GM18867 (cell line): ENCODE data around the gene TARBP2.

Experiments used
- ATAC-seq: cut with Tn5 transposase; IDR thresholded peaks from one replicate; pipeline ENCODE4 v1.9.1; 2021; ENCODE audit warnings: mild to moderate bottlenecking, moderate library complexity; ENCODE audit not compliant: unreplicated experiment

Gene TARBP2

DNA sequence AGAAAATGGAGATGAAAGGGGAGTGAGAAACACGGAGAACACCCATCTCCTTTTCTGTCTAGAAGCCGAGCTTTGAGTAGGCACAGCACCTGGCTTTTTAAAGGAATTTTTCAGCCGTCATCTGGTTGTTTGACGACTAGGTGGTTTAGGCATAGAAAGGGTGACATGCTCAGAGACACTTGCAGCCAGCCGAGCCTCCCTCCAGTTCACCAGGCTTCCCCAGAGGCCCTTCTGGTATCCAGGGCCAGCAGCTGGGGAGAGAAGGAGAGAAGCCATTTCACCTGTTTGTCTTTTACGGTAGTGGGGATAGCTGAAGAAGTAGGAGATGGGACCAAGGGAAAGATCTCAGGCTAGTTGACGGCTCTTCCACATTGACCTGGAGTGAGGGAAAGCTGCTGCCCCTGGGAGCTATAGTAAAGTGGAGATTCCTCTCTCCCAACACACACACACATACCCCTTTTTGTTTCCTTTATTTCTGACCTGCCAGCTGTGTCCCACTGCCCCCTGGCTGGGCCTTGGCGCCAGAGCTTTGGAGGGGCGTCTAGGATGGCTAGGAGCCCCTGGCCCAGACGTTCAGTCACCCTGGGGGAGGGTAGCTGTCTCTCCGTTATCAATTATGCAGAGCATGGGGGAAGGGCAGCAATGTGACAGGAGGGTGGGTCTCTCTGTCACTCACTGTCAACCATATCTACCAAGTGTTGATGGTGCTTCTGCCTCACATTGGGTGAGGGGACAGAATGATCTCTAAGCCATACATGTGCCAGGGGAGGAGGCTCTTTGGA, 7.3 kb upstream of the TARBP2 start:
- ATAC-seq = no peak

DNA sequence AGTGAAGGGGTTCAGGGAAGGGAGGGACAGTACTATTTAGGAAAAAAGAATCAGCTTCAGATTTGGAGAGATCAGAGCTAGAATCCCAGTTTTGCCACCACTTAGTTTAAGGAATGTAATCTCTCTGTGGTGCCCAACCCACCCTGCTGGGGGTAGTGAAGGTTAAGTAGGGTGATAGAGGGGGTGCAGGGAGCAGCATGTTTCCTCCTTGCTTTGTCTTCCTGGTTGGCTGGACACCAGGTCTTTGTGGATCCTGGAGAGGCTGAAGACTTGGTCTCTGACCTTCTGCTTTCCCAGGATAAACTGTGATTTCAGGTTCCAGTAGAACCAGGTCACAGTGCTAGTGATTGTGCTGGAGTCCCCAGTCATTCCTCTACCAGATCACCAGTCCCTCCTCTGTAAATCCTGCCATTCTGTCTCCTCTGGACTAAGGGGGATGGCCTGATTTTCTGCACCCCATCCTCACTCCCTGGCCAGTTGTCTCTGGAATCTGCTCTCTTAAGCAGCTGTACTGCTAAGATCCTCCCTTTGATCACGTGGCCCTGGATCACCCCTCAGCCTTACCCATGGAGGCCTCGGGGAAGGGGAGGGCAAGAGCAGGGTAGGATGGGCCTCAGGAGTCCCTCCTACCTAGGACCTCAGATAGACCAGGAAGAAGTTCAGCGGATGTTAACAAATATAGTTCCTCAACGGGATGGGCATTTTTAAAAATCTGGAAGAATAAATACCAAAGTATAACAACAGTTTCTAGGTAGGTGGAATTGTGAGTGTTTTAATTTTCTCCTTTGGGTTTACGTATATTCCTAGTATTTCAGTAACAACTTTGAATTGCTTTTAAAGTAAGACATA, 5.0 kb upstream of the TARBP2 start:
- ATAC-seq = no peak

DNA sequence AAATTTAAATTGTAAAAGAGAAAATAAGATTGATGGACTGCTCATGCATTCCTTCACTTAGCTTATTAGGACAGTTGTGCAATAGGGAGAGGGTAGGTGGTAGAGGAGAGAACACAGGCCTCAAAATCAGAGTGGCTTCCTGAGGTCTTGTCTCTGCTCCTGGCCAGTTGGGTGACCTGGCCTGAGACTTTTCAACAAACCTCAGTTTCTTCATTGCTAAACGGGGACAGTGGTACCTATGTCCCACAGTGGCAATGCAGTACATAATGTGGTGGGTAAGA, 4.4 kb upstream of the TARBP2 start:
- ATAC-seq = no peak

DNA sequence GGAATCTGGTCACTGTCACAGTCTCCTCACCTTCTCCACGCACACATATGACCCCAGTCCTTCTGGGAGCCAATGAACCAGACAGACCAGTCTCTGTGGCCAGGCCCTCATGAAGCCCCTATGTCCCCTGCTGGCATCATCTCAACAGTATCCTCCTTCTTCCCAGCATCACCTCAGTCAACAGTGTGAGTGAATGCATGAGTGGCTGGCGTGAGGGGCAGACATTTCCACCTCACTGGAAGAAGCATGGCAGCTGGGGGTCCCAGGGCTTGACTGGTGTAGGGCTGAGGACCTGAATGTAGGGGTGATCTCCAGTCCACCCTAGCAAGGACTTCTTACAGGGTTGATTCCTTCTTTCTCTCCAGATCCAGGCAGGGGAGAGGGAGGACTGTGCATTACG, 3.6 kb upstream of the TARBP2 start:
- ATAC-seq = no peak

DNA sequence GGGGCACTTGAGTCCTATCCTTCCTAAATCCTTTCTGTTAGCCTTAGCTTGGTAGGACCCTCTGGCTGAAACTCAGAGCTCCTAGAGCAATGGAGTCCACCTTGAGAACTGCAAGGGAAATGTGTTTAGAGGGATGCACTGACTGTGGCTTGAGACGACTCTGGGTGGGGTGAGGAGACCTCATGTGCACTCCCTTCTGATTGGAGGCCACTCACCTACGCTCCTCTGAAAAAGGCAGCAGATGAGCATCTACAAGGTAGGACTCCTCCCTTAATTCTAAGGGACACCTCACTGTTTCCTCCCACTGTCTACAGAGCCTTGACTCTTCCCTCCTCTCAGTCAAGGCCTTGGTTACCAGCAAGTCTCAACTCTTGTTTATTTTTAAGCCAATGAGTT, 2.9 kb upstream of the TARBP2 start:
- ATAC-seq = no peak

DNA sequence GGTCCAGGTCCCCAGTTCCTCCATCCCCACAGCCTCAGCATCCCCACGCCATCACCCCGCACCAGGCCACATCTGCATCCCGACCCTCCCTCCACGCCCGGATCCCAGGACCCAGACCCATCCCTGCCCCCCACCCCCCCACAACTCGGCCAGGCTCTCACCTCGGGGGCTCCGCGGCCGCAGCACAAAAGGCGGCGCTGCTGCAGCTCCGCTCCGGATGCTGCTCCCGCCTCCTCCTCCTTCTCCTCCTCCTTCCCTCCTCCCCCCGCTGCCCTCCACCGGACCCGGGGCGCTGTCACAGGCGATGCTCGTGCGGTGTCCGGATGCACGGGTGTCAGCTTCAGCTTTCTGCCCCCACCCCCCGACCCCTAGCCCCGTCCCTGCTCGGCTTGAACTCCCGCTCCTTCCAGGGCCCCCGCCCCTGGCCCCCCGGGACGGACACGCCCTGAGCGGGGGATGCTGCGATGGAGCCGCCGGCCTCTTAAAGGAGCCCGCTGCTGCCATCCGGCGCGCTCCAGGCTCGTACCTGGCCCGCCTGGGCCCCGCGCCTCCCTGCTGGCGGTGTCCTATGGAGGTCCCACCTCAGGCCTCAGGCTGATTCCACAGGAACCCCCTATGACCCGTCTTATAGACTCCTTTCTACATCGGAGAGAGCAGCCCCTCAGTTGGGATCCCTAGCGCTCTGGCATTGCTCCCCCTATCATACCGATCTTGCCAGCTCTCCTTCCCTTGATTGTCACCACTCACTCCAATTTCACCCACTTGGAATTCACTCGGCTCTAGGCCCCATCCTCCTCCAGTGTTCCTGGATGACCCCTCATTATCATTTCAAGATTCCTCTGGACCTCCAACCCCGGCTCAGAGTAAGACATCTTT, 1.6 kb upstream of the TARBP2 start, which contains the start of gene MAP3K12:
Gene MAP3K12 (minus strand): TSS at position 193 of the 876 bp plus-strand sequence. CDS start 12,067 bp downstream, outside the sequence.
- no peak for ATAC-seq

DNA sequence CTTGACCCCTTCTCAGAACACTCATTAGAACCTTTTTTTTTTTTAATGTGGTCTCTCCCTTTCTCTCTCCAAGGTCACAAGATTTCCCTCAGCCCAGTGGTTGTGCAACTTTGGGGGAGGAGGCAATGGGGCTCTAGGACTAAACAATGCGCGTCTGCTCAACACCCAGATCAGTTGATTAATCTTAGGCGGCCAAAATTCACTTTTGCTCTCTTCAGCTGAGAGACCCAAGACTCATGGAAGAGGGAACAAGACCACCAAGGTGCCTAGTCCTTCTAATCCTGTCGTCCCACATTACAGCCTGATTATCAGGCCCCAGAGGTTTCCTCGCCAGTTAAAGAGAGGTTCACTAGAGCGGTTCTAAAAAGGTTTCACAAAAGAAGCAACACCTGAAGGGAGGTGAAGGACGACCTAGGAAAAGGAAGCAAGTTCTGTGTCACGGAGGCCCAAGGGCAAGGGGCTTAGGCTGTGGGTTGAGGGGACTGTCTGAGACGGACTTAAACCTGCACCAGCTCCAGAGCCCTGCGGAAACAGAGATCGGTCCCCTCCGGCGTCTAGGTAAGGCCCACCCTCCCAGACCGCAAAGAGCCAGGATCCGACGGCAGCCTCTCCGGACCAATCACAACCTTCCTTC, 824 bp upstream of the TARBP2 start:
- ATAC-seq = no peak

DNA sequence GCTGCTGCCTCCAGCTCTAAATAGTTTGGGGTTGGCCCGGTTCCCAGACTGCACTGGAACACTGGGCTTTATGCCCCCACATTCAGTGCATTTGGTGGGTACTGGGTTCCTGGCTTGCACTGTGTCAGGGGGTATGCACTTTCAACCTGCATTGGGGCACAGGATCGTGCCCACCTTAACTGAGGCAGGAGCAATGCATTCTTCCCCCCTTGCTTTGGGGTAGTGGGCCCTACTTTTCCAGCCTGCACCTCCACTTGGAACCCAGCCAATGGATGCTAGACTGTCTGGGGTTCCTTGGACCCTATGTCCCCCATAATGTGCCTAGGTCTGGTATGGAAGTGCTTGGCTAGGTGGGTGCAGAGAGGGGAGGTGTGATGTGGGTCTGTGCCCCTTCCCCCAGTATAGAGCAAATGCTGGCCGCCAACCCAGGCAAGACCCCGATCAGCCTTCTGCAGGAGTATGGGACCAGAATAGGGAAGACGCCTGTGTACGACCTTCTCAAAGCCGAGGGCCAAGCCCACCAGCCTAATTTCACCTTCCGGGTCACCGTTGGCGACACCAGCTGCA, 615 bp downstream of the TARBP2 start:
- no peak for ATAC-seq

DNA sequence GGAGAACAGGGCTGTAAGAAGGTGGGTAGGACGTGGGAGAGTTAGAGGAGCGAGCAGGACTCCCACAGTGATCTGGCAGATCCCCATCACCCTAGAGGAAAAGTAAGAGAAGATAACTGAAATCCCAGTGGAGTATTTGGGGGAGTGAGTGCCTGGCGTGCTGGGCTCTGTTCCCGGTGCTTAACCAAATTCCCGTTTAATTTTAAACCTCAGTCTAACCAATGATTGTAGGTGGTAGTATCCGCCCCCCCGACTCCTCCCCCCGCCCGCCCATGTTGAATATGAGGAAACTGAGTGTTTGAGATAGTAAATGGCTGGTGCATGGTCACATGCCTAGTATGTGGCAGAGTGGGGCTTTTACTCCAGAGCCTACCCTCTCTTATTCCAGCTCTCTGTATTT, 1.2 kb downstream of the TARBP2 start:
- ATAC-seq = no peak

DNA sequence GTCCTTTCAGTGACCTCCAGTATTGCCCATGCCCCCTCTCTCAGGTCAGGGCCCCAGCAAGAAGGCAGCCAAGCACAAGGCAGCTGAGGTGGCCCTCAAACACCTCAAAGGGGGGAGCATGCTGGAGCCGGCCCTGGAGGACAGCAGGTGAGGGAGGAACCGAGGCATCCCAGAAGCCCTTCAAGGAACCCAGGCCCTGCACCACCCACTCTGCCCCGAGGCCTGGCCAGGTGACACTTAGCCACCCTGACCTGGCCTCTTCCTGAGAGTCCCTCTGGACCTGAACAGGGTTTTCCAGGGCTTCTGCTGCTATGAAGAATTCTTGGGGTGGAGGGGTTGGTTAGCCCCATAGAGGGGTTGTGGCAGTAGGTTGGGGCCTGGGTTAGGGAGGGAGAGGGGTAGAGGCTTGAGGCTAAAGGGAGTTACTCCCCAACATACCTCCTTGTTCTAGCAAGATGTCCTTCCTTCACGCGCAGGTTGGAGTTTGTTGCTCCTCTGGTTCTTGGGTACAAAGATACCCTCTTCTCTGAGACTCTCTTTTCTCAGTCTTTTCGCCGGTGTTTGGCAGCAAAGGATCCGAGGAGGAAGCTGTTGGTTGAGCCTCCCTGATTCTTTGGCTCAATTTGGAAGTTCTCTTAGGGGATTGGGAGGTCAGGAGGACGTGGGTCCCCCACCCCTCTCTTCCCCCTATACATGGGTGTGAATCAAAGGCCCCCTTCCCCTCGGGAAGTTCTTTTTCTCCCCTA, 2.1 kb downstream of the TARBP2 start:
- no peak for ATAC-seq

DNA sequence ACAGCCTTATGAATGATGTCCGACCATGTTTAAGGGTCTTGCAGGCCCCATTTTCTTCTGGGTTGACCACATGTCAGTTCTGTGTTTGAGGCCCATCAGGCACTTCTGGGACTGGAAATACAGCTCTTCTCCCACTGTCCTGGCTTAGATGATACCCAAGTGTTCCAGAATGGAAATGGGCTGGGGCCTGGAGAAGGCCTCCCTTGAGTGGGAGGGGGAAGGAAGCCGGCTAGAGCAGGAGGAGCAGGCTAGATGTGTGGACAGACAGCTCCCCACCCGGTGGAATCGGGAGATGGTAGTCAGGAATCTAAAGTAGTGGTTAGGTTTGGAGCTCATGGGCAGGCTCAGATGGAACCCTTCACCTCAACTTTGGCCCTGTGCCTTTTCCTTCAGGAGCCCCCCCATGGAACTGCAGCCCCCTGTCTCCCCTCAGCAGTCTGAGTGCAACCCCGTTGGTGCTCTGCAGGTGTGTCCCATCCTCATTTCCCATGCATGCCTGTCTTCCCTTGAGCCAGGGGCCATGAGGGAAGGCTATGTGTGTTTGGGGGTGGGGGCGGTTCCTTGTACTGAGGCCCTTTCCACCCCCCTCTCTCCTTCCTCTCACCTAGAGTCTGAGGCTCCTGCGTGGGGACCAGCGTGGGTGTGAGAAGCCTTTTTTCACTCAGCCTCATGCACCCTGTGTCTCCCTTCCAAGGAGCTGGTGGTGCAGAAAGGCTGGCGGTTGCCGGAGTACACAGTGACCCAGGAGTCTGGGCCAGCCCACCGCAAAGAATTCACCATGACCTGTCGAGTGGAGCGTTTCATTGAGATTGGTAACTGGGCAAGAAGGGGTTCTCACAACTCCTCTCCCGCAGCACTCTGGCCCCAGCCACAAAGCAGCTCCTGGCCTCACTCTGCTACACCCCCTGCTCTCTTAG, 3.2 kb downstream of the TARBP2 start:
- ATAC-seq = no peak

DNA sequence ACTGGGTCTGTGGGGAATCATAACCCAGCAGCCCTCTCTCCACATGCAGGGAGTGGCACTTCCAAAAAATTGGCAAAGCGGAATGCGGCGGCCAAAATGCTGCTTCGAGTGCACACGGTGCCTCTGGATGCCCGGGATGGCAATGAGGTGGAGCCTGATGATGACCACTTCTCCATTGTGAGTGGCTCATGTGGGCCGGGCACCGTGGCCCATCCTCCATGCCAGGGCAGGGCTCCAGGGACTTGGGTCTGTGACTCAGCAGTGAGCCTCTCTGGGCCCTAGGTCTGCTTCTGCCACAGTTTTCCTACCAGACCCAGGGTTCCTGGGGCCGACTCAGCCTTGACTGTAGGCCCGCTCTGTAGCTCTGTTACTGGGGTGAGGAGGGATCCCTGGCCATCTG, 4.0 kb downstream of the TARBP2 start:
- no peak for ATAC-seq

DNA sequence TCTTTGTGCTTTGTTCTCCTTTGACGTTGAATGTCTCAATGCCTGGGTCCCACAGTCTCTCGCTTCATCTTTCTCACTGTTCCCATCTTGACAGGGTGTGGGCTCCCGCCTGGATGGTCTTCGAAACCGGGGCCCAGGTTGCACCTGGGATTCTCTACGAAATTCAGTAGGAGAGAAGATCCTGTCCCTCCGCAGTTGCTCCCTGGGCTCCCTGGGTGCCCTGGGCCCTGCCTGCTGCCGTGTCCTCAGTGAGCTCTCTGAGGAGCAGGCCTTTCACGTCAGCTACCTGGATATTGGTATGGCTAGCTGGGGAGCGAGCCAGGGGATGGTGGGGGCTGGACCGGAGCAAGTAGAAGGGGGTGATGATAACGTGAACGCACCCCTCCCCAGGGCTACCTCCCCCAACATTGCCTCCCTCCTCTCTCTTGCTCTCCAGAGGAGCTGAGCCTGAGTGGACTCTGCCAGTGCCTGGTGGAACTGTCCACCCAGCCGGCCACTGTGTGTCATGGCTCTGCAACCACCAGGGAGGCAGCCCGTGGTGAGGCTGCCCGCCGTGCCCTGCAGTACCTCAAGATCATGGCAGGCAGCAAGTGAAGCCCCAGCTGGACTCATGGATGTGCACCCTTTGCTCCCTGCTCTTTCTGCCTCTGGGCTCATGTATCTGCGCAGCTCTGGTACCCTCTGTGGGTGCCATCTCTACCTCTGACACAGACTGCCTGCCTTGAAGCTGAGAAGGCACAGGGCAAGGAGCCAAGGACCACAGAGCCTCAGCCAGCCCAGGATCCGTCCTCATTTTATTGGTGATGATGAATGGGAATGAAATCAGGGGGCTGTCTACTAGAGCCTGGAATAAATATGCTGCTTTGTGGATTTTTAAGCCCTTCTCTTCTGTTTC, 4.7 kb downstream of the TARBP2 start:
- ATAC-seq = no peak

DNA sequence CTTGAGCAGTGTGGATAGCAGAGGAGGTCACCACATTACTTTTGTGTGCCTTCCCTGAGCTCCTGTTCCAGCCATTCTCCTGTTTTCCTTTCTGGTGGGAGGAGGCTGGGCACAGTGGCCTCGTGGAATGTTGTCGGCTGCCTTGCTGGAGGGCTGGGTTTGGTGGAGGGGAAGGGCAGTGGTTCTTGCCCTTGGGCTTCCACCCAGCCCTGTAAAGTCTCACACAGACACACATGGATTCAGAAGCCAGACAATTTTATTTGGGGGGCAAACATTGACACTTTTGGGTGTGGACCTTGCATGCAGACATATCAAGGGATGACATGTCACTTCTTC, 5.3 kb downstream of the TARBP2 start:
- no peak for ATAC-seq

DNA sequence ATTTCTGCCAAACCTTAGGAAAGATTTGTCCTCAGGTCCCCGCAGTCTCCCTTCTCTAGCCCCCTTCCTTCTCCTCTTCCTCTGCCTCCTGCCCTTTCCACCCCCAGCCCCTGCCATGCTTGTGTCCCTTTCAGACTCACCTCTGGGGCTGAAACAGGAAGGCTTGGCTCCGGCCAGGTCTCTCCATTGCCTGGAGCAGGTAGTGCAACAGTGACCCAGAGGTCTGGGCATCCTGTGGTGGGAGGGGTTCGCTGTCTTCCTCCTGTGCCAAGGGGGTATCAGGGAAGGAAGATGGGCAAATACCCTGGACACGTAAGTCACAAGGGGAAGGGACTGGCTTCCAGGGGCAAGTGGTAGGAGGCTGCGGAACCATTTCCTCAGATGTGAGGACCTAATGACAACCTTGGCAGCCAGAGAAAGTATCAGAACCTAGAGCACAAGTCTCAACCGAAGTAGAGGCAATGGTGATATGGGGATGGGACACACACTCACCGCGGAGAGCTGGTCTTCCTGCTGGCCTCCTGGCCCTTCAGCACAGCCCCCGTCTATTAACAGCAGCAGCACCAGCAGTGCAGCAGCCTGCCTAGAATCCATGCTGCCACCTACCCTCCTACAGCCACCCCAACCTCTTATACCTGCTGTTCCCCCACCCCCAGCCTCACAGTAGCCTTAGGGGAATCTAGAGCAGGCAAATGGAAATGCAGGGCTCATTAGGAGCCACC, 6.0 kb downstream of the TARBP2 start, which contains the start of gene NPFF:
Gene NPFF (minus strand): TSS at position 604 of the 722 bp plus-strand sequence. CDS start 10 bp downstream, at position 594.
- no peak for ATAC-seq

DNA sequence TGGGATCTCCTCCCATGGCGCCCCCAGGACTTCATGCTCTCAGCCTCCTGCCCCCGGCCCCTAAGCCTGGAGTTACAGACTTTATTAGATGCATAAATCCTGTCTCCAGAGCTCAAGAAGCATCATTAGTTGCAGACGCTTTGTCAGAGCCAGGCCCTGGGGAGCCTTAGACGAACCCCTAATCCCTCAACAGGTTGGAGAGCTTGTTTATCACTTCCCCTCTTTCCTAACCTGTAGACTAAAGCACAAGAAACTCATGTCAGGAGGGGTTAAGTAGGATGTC, 6.5 kb downstream of the TARBP2 start:
- ATAC-seq = no peak

DNA sequence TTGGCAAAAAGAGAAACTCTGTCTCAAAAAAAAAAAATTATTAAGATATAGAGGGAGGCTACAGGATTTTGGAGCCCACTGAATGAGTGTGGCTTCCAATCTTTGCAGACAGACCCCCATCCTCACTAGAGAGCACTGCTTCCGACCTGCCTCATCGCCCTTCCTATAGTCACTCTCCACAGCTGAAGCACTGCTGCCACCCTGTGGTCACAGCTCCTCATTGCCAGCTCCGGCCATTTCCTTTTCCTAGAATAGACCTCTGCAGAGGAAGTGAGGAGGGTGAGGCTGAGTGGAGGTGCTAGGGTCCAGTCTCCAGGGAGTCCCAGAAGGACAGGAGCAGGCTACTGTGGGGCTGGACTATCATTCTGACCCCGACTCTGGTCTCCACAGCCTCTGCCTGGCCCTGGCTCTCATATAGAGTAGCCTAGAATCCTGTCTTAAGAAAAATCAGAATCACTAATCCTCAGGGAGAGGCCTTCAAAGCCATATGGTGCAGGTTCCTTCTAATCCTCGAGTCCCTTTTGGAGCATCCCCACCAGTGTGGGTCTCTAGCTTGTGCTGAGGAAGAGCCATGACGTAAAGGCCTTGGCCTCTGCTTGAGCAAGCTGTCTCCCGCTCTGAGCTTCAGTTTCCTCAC, 7.6 kb downstream of the TARBP2 start:
- ATAC-seq = peak; percentile 79
